GM06990 (cell line): ENCODE data around the gene PPM1E.

Experiments used
- DNase-seq: peaks from one replicate; pipeline ENCODE4 v3.0.0-alpha.2; 2011; ENCODE audit not compliant: insufficient read length; ENCODE audit errors: extremely low read depth
- H3K27me3 ChIP-seq: replicated peaks from 2 replicates; pipeline ENCODE4 v1.6.0; 2011; ENCODE audit warnings: low read length; ENCODE audit not compliant: control insufficient read depth, insufficient read depth
- H3K36me3 ChIP-seq: 2 replicates; pipeline ENCODE4 v1.5.1; 2011; ENCODE audit warnings: low read length; ENCODE audit not compliant: control insufficient read depth, insufficient read depth
- H3K4me3 ChIP-seq: replicated peaks from 2 replicates; pipeline ENCODE4 v1.5.1; 2011; ENCODE audit warnings: low read depth, mild to moderate bottlenecking, control low read depth, low read length
- TF ChIP-seq, protein P1 (sequence below): IDR thresholded peaks from 2 replicates; pipeline ENCODE4 v1.5.1; 2011; ENCODE audit warnings: low read length, control low read depth, mild to moderate bottlenecking, inconsistent platforms; ENCODE audit not compliant: insufficient read depth, poor library complexity, severe bottlenecking

PPM1E gene

DNA sequence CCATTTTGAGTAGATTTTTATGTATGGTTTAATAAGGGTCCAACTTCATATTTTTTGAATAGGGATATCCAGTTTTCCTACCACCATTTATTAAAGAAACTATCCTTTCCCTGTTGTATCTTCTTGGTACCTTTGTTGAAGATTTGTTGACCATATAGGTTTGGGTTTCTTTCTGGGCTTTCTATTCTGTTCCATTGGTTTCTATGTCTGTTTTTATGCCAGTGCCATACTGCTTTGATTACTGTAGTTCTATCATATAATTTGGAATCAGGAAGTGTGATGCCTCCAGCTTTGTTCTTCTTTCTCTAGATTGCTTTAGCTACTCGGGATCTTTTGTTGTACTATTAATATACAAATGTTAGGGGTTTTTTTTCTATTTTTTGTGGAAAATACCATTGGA lies 46.5 kb downstream of the PPM1E start:
- H3K36me3 ChIP-seq = no peaks in the 10 kb centered on the region
- TF ChIP-seq, protein P1, sequence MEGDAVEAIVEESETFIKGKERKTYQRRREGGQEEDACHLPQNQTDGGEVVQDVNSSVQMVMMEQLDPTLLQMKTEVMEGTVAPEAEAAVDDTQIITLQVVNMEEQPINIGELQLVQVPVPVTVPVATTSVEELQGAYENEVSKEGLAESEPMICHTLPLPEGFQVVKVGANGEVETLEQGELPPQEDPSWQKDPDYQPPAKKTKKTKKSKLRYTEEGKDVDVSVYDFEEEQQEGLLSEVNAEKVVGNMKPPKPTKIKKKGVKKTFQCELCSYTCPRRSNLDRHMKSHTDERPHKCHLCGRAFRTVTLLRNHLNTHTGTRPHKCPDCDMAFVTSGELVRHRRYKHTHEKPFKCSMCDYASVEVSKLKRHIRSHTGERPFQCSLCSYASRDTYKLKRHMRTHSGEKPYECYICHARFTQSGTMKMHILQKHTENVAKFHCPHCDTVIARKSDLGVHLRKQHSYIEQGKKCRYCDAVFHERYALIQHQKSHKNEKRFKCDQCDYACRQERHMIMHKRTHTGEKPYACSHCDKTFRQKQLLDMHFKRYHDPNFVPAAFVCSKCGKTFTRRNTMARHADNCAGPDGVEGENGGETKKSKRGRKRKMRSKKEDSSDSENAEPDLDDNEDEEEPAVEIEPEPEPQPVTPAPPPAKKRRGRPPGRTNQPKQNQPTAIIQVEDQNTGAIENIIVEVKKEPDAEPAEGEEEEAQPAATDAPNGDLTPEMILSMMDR = no peak
- no peak for DNase-seq

DNA sequence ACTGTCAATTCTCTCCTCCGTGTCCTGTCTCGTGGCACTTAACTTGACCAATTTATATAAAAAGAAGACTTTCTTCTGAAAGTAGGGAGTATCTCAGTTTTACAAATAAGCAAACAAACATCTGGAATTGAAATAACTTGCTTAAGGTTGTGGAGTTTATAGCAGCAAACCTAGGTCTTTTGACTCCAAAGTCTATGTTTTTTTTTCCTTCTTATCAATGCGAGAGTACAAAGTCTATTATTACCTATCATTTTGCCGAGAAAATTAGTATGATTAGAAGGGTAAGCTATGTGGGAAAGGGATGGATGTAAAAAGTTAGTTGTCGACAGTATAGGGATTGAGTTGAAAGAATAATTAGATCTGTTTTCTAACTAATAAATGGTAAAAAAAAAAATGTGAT lies 50.4 kb downstream of the PPM1E start:
- DNase-seq = no peak
- H3K27me3 ChIP-seq = no peaks in the 10 kb centered on the region
- no peak overlapping the region for H3K4me3 ChIP-seq
- TF ChIP-seq, protein P1 = no peak
- no peaks in the 10 kb centered on the region for H3K36me3 ChIP-seq

More for the DNA sequence above, 46.5 kb downstream of the PPM1E start:
- Histone ChIP-seq H3K4me3 (no peak overlapping the region), H3K27me3 (no peaks in the 10 kb centered on the region)

DNA sequence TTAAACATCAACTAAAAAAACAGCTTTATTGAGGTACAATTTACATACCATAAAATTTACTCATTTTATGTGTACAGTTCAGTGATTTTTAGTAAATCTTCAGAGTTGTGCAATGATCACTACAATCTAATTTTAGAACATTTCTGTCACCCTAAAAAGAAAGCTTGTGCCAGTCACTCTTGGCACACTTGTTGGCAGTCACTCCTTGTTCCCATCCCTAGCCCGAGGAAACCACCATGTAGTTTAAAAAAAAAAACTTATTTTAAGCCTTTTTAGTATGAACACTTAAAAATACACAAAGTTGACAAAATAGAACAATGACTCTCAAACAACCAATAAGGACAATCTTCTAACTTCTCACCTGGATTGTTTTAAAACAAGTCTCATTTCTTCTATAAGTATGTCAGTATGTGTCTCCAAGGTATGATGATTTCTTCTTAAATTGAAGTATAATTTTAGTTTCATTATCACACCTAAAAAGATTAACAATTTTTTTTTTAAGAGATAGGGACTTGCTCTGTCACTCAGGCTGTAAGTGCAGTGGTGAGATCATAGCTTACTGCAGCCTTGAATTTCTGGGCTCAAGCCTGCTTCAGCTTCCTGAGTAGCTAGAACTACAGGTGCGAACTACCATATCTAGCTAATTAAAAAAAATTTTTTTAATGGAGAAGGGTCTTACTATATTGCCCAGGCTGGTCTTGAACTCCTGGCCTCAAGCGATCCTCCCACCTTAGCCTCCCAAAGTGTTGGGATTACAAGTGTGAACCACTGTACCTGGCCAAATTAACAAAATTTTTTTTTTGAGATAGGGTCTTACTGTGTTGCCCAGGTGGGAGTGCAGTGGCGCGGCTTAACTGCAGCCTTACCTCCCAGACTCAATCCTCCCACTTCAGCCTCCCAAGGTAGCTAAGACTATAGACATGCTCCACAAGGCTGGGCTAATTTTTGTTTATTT lies 53.2 kb downstream of the PPM1E start:
- H3K4me3 ChIP-seq = no peak overlapping the region
- TF ChIP-seq, protein P1 = no peak
- no peaks in the 10 kb centered on the region for H3K27me3 ChIP-seq
- no peaks in the 10 kb centered on the region for H3K36me3 ChIP-seq
- no peak for DNase-seq

DNA sequence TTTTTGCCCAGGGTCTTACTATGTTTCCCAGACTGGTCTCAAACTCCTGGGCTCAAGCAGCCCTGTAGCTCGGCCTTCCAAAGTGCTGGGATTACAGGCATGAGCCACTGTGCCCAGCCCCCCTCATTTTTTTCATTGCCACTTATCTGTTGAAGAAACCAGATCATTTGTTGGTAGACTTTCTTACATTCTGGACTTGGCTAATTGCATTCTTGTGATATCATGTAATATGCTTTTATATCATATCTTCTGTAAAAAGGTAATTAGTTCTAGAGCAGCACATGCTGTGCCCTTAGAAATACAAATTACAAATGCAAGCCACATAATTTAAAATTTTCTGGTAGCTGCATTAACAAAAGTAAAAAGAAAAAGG lies 53.9 kb downstream of the PPM1E start:
- DNase-seq = no peak

DNA sequence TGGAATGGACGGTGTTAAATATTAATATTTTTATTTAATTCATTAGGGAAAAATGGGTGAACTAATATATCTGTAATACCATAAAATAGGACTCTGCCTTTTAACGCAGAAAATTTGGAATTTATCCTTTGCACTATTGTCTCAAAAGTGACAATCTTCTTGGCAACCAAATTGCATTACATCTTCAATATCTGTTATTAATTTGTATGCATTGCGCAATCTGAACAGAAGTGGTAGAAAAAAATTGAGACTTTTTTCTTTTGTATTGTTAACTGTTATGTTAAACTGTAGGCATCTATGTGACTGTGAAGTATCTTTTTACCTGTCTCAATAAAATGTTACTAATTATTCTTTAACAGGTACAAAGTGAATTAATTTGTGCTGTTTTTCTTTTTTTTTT lies 55.6 kb downstream of the PPM1E start:
- Histone ChIP-seq H3K4me3 (no peak overlapping the region), H3K36me3 (no peaks in the 10 kb centered on the region), H3K27me3 (no peaks in the 10 kb centered on the region)
- DNase-seq = no peak
- TF ChIP-seq, protein P1 = no peak

More for the DNA sequence above, 53.9 kb downstream of the PPM1E start:
- TF ChIP-seq, protein P1 = no peak
- no peaks in the 10 kb centered on the region for H3K27me3 ChIP-seq
- no peaks in the 10 kb centered on the region for H3K36me3 ChIP-seq
- H3K4me3 ChIP-seq = no peak overlapping the region
